ENCODE data around the gene ADCY9.
"Not testable (repeated sequence)": the region's sequence is repeated elsewhere in the genome, so short reads cannot be mapped to it uniquely, and the experiment has no call there.

Gene ADCY9

GRCh38 chr16:3974751-3975150 is 141.5 kb downstream of the ADCY9 start:
- no peak for DNase-seq (ENCODE audit: low read depth in 2 of 2)

- DNase-seq (ENCODE audit: low read depth in 2 of 2) = no peak
Measured at GRCh38 chr16:3971706-3972105, 144.5 kb downstream of the ADCY9 start.

DNA sequence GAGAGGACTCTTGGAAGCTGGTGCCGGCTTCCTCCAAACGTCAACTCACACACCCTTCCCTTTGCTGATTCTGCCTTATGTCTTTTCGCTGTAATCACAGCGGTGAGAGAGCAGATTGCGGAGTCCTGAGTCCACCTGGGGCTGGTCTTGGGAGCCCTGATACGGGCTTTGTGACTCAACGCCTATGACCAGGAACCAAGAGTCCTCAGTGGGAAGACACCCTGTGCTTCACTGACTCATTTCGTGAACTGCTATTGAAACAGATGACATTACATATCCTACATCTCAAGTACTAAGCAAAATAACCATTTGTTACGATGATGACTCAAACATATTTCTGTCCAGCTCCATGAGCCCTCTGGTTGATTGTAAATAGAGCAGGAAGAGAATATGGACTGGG is 145.0 kb downstream of the ADCY9 start:
- DNase-seq (ENCODE audit: low read depth in 2 of 2) = no peak

DNA sequence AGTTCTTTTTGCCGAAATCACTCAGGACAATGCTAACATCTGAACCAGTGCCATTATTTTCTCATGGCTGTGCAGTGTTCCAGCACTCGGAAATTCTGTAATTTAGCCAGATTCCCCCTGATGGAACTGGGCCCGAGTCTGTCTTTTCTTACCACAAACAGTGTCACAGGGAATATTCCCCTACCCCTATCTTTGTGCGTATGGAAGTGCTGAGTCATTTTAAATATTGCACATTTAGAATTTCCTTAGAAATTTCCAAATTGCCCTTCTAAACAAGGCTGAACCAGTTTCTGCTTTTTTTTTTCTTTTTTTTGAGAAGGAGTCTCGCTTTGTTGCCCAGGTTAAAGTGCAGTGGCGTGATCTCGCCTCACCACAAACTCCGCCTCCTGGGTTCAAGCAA is 147.7 kb downstream of the ADCY9 start:
- no peak for DNase-seq (ENCODE audit: low read depth in 2 of 2)

DNA sequence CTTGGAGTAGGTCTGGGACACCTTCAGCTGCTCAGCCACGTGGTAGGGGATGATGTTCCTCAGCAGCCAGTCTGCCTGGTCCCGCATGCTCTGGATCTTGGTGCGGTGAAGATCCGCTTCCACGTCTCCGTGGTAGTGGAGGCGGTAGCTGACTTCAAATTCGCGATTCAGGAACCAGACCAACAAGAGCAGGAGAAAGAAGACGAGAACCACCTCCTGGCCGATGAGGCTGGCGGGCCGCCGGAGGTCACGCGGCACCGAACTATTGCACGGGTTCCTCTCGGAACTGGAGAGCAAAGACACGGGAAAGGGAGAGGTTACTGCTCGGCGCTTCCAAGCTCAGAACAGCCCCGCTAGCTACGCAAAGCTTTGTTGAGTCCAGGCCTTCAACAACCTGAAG is 149.6 kb downstream of the ADCY9 start:
- DNase-seq (ENCODE audit: low read depth in 2 of 2) = no peak

DNA sequence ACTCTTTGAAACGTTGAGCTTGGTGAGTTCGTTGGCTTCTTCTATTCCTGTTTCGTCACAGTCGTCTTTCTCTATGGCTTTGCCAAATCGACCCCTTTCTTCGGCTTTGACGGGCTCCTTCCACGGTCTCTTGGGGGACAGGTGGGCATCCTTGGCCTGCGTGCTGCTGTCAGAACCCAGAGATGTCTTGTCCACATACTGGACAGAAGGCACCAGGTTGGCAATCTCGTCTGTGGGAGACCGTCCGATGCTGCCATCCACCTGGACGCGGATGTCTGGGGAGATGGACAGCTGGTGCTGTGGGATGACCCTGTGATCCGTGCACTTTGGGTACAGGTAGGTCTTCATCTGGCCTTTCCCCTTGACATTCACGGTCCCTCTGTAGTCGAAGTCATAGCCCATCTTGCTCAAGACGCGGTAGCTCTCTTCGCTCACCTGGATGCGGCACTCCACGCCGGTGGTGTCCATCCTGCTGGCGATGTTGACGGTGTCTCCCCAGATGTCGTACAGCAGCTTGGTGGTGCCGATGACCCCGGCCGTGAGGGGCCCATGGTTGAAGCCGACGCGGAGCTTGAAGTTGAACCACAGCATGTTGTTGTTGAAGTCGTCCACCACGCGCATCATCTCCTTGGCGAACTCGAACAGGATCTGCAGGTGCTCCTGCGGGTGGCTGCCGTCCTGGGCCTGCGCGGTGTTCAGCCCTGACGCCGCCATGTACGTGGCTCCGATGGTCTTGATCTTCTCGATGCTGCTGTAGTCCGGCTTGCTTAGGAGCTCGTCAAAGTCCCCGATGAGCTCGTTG is 150.3 kb downstream of the ADCY9 start:
- no peak for DNase-seq (ENCODE audit: low read depth in 2 of 2)

DNA sequence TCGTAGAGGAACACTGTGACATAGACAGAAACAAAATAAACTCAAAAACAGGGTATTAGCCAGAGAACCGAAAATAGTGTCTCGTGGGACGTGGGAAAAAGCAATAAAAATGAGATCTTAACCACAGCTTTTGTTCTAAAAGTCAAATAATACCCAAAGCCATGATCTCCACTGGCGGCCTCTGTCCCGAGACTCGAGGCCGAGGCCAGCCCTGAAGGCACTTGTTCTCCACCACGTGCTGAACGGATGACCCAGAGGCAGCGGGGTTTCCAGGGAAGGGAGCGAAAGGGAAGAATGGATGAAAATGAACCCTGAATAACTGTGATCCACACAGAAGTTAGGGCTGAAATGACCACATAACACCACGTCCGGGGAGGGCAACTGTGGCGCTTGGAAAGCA is 150.9 kb downstream of the ADCY9 start:
- no peak for DNase-seq (ENCODE audit: low read depth in 2 of 2)

DNA sequence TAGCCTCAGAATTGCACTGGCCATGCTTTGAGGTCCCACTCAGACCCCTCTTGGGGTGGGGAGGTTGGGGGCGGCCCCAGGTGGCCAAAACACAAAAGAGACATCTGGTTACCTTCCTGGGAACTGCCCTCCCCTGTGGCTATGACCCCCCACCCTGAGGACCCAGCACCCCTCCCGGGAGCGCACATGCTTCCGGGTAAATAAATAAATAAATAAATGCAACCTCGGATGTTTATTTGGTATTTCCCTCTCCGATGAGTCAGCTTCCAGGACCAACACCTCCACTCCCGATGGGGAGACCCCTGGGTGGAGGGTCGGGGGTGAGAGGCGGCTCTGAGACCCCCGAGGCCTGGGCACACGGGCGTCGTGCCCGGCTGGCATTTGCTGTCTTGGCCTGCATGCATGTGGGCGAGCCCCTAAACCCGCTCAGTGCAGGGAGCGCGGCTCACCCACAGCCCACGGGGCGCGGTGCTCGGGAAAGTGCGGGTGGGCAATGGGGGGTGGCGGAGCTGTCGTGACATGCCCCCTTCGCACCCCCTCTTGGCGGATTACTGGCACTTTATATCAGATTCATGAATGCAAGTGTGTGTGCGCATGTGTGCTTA is 151.5 kb downstream of the ADCY9 start:
- no peak for DNase-seq (ENCODE audit: low read depth in 2 of 2)

GRCh38 chr16:3963886-3964685 is 152.2 kb downstream of the ADCY9 start:
- no peak for DNase-seq (ENCODE audit: low read depth in 2 of 2)

GRCh38 chr16:3963203-3963602 is 153.0 kb downstream of the ADCY9 start:
- no peak for DNase-seq (ENCODE audit: low read depth in 2 of 2)

DNA sequence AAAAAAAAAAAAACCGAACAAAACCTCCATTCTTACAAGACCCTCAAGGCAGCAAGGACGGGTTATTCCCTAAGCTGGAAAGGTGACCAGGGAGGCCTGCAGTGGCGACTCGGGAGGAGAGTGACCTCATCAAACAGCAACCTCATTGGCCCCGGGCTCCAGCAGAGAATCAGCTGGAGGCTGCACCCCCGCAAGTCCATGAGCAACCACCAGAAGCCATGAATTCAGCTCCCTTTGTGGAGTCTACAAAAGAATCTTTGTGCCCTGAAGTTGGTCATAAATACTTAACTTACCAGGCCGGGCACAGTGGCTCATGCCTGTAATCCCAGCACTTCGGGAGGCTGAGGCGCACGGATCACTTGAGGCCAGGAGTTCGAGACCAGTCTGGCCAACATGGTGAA is 154.8 kb downstream of the ADCY9 start:
- no peak for DNase-seq (ENCODE audit: low read depth in 2 of 2)

DNA sequence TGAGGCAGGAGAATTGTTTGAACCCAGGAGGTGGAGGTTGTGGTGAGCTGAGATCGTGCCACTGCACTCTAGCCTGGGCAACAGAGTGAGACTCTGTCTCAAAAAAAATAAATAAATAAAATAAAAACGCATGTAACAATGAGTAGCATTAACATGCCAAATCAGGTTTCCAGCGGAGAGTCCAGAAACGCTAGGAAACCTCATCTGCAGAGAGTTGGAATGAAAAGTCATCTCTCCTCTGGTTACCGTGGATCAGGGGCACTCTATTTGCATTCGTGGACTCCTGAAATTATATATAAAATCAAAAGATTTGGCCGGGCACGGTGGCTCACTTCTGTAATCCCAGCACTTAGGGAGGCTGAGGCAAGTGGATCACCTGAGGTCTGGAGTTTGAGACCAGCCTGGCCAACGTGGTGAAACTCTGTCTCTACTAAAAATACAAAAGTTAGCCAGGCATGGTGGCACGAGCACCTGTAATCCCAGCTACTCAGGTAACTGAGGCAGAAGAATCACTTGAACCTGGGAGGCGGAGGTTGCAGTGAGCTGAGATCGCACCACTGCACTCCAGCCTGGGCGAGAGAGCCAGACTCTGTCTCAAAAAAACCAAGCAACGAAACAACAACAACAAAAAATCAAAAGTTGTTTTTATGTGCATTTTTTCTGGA is 156.2 kb downstream of the ADCY9 start:
- not testable (repeated sequence) for DNase-seq (ENCODE audit: low read depth in 2 of 2)

GRCh38 chr16:3959148-3959547 is 157.1 kb downstream of the ADCY9 start:
- DNase-seq (ENCODE audit: low read depth in 2 of 2) = no peak

DNA sequence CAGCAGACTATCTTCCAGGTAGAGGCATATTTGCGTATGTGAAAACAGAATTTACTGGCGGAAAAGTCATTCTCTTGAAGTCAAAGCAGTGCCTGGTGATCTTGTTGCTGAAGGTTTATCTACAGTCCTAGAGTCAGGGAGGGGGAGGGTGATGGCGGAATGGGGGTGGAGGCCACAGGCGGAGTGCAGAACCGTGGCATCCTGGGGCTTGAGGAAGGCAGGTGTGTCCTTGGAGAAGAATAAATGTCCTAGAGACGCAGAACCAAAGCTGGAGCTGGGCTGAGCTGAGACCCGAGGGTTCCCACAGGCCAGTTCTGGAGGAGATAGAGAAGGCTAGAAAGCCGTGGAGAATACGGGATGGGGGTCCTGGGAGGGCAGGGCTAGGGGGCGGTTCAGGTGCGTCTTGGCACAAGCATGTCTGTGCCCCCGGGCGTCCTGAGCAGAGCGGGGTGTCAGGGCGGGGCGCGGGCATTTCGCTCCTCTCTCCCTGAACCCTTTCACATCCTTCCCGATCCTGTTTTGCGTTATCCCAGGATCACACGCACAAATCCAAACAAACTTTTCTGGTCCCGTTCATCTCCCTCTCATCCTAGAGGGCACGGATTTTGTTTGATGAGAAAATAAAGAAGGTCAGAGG is 158.8 kb downstream of the ADCY9 start:
- no peak for DNase-seq (ENCODE audit: low read depth in 2 of 2)

GRCh38 chr16:3954411-3954921 is 161.8 kb downstream of the ADCY9 start:
- no peak for DNase-seq (ENCODE audit: low read depth in 2 of 2)

- DNase-seq (ENCODE audit: low read depth in 2 of 2) = no peak
Measured at GRCh38 chr16:3953728-3954410, 162.4 kb downstream of the ADCY9 start.

GRCh38 chr16:3952737-3953131 is 163.5 kb downstream of the ADCY9 start:
- no peak for DNase-seq (ENCODE audit: low read depth in 2 of 2)

GRCh38 chr16:3951861-3952736 is 164.1 kb downstream of the ADCY9 start:
- no peak for DNase-seq (ENCODE audit: low read depth in 2 of 2)

DNA sequence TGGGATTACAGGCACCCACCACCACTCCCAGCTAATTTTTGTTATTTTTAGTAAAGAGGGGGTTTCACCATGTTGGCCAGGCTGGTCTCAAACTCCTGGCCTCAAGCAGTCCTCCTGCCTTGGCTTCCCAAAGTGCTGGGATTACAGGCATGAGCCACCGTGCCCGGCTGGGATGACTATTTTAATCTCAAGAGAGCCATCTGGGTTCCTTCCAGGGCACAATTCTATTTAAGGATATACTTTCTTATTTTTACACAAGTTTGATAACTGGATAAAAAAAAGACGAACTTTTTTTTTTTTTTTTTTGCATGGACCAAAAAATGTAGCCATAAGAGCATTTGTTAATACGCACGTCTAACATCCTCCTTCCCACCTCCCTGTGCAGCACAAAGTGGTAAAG is 164.9 kb downstream of the ADCY9 start:
- DNase-seq (ENCODE audit: low read depth in 2 of 2) = not testable (repeated sequence)

All from stimulated activated CD8-positive, alpha-beta memory T cell treated with anti-CD3 and anti-CD28 coated beads, Interleukin-2, amount 100 ng/mL, for 48 hours (primary cell).